Chondrocyte (in vitro differentiated cells): ENCODE results near the gene AGBL1. TPM values are rescaled to one million over a fixed set of nuclear protein-coding genes. Genes with fewer than 3 reads are reported as not detected.

ENCODE experiments used
- DNase-seq: peaks from one replicate; pipeline ENCODE4 v3.0.0; 2021; ENCODE audit warnings: mixed read lengths, low spot score
- H3K27ac Mint-ChIP-seq: one replicate; pipeline ENCODE4 v1.8.0; 2021; ENCODE audit warnings: mild to moderate bottlenecking, moderate library complexity, mixed read lengths; ENCODE audit not compliant: unreplicated experiment
- H3K27me3 Mint-ChIP-seq: 2 replicates; pipeline ENCODE4 v1.8.0; 2021; ENCODE audit warnings: low read depth, mixed read lengths
- H3K36me3 Mint-ChIP-seq: 2 replicates; pipeline ENCODE4 v1.8.0; 2021; ENCODE audit warnings: low read depth, mixed read lengths
- H3K4me1 Mint-ChIP-seq: 2 replicates; pipeline ENCODE4 v1.8.0; 2021; ENCODE audit warnings: low read depth, mild to moderate bottlenecking, mixed read lengths
- H3K4me3 Mint-ChIP-seq: one replicate; pipeline ENCODE4 v1.8.0; 2021; ENCODE audit warnings: mild to moderate bottlenecking, moderate library complexity, mixed read lengths; ENCODE audit not compliant: unreplicated experiment
- H3K9me3 Mint-ChIP-seq: 2 replicates; pipeline ENCODE4 v1.8.0; 2021; ENCODE audit warnings: low read depth, mixed read lengths
- CTCF ChIP-seq: fragments of 200-600 bp; sonication (generic); IDR thresholded peaks from 2 replicates; pipeline ENCODE4 v1.5.0; 2021; ENCODE audit warnings: antibody characterized with exemption, mild to moderate bottlenecking, moderate library complexity
- total RNA-seq: library from RNA; stranded (reverse); gene quantifications from 3 replicates; pipeline ENCODE4 v1.2.1, GENCODE V29; 2021

Gene AGBL1
- total RNA-seq, 1 donor from 2014 or later = not detected

GRCh38 chr15:86588413-86588812, 508.7 kb downstream of the AGBL1 start:
- no peak overlapping the region for H3K4me3 Mint-ChIP-seq
- TF ChIP-seq CTCF = no peak
- no peaks in the 10 kb centered on the region for H3K36me3 Mint-ChIP-seq
- no peak overlapping the region for H3K27ac Mint-ChIP-seq
- no peaks in the 10 kb centered on the region for H3K4me1 Mint-ChIP-seq
- H3K27me3 Mint-ChIP-seq = no peaks in the 10 kb centered on the region
- no peak for DNase-seq
- no peaks in the 10 kb centered on the region for H3K9me3 Mint-ChIP-seq

- DNase-seq = no peak
- H3K36me3 Mint-ChIP-seq = no peaks in the 10 kb centered on the region
- TF ChIP-seq CTCF = no peak
- no peak overlapping the region for H3K4me3 Mint-ChIP-seq
- H3K27me3 Mint-ChIP-seq = no peaks in the 10 kb centered on the region
- H3K4me1 Mint-ChIP-seq = no peaks in the 10 kb centered on the region
- no peak overlapping the region for H3K27ac Mint-ChIP-seq
- peaks cover 7% of the 10 kb centered on the region for H3K9me3 Mint-ChIP-seq
These were observed 510.8 kb downstream of the AGBL1 start for GRCh38 chr15:86590461-86590860.

GRCh38 chr15:86591158-86591557, 511.5 kb downstream of the AGBL1 start:
- no peaks in the 10 kb centered on the region for H3K36me3 Mint-ChIP-seq
- no peak overlapping the region for H3K4me3 Mint-ChIP-seq
- no peaks in the 10 kb centered on the region for H3K27me3 Mint-ChIP-seq
- DNase-seq = no peak
- no peak overlapping the region for H3K27ac Mint-ChIP-seq
- no peak for TF ChIP-seq CTCF
- peaks cover 10% of the 10 kb centered on the region for H3K9me3 Mint-ChIP-seq
- H3K4me1 Mint-ChIP-seq = no peaks in the 10 kb centered on the region

- Mint-ChIP-seq H3K27ac (no peak overlapping the region), H3K4me3 (no peak overlapping the region), H3K27me3 (no peaks in the 10 kb centered on the region), H3K9me3 (peaks cover 10% of the 10 kb centered on the region), H3K36me3 (no peaks in the 10 kb centered on the region), H3K4me1 (no peaks in the 10 kb centered on the region)
- TF ChIP-seq CTCF = no peak
- no peak for DNase-seq
These were observed 512.5 kb downstream of the AGBL1 start for GRCh38 chr15:86591994-86592735.

- TF ChIP-seq CTCF = no peak
- Mint-ChIP-seq H3K27me3 (no peaks in the 10 kb centered on the region), H3K4me1 (no peaks in the 10 kb centered on the region), H3K9me3 (peaks cover 10% of the 10 kb centered on the region), H3K27ac (no peak overlapping the region), H3K4me3 (no peak overlapping the region), H3K36me3 (no peaks in the 10 kb centered on the region)
- DNase-seq = no peak
These were observed 516.1 kb downstream of the AGBL1 start for GRCh38 chr15:86595741-86596140.
